IMR-90 (cell line): ENCODE measurements around the gene SUN1. TPM values are rescaled to one million over a fixed set of nuclear protein-coding genes. Genes with fewer than 3 reads are reported as not detected.
"Not testable (repeated sequence)": the region's sequence is repeated elsewhere in the genome, so short reads cannot be mapped to it uniquely, and the experiment has no call there.

Source experiments
- ATAC-seq: fragments of 200-7000 bp; cut with Tn5 transposase; 2 replicates; pipeline ENCODE4 v1.9.1; 2020; ENCODE audit warnings: low read depth, mild to moderate bottlenecking, moderate library complexity
- BruUV-seq: library from RNA; stranded (reverse); fragments of 400-500 nt; replicated peaks from 2 replicates; lab custom pipeline; 2021; lab: Mats Ljungman, UMichigan
- CTCF ChIA-PET: fragments of 300-600 bp; formaldehyde crosslinking; extraction: SDS; loops from one replicate; lab custom pipeline; 2021; ENCODE audit warnings: antibody characterized with exemption; lab: Yijun Ruan, JAX
- POLR2A ChIA-PET: fragments of 300-600 bp; sonication (Branson Sonifier 250); formaldehyde crosslinking; loops from one replicate; lab custom pipeline; 2022; ENCODE audit warnings: antibody characterized with exemption; ENCODE audit not compliant: unreplicated experiment; lab: Charles Lee
- DNase-seq: peaks from one replicate; pipeline ENCODE4 v3.0.0; 2013
- H2AFZ ChIP-seq: replicated peaks from 2 replicates; pipeline ENCODE3; 2013; ENCODE audit warnings: low read length, mild to moderate bottlenecking; ENCODE audit not compliant: poor library complexity
- H2AK5ac ChIP-seq: 2 replicates; pipeline ENCODE4 v1.6.1; 2013; ENCODE audit warnings: low read depth, low read length, inconsistent platforms
- H2AK9ac ChIP-seq: replicated peaks from 2 replicates; pipeline ENCODE3; 2013; ENCODE audit warnings: mild to moderate bottlenecking, low read depth, low read length, moderate library complexity; ENCODE audit not compliant: poor library complexity
- H2BK120ac ChIP-seq: 2 replicates; pipeline ENCODE4 v1.6.1; 2013; ENCODE audit warnings: low read depth, low read length, inconsistent platforms
- H2BK15ac ChIP-seq: 3 replicates; pipeline ENCODE4 v1.6.1; 2013; ENCODE audit warnings: low read depth, low read length, inconsistent platforms
- H2BK20ac ChIP-seq: 2 replicates; pipeline ENCODE4 v1.6.1; 2013; ENCODE audit warnings: low read depth, mild to moderate bottlenecking, inconsistent platforms, low read length, moderate library complexity
- H2BK5ac ChIP-seq: 2 replicates; pipeline ENCODE4 v1.6.1; 2013; ENCODE audit warnings: mild to moderate bottlenecking, low read depth, low read length, inconsistent platforms; ENCODE audit not compliant: poor library complexity, severe bottlenecking
- H3K14ac ChIP-seq: replicated peaks from 2 replicates; pipeline ENCODE4 v1.6.1; 2013; ENCODE audit warnings: low read depth, low read length, inconsistent platforms
- H3K18ac ChIP-seq: 2 replicates; pipeline ENCODE4 v1.6.1; 2013; ENCODE audit warnings: low read depth, low read length, control low read depth
- H3K23ac ChIP-seq: 2 replicates; pipeline ENCODE4 v1.6.1; 2013; ENCODE audit warnings: low read depth, low read length, inconsistent platforms
- H3K27ac ChIP-seq: 2 replicates; pipeline ENCODE4 v1.5.1; 2013; ENCODE audit warnings: mild to moderate bottlenecking, control low read depth, low read length; ENCODE audit not compliant: insufficient read depth
- H3K27me3 ChIP-seq: 2 replicates; pipeline ENCODE4 v1.6.1; 2013; ENCODE audit warnings: low read length; ENCODE audit not compliant: control insufficient read depth, insufficient read depth
- H3K36me3 ChIP-seq: 2 replicates; pipeline ENCODE4 v1.6.1; 2013; ENCODE audit warnings: low read length, mixed read lengths; ENCODE audit not compliant: control insufficient read depth, insufficient read depth
- H3K4ac ChIP-seq: 2 replicates; pipeline ENCODE4 v1.6.1; 2013; ENCODE audit warnings: low read depth, low read length, inconsistent platforms
- H3K4me1 ChIP-seq: 2 replicates; pipeline ENCODE4 v1.6.1; 2013; ENCODE audit warnings: low read length, mixed read lengths; ENCODE audit not compliant: control insufficient read depth, insufficient read depth
- H3K4me2 ChIP-seq: 2 replicates; pipeline ENCODE4 v1.6.1; 2013; ENCODE audit warnings: low read depth, mild to moderate bottlenecking, control low read depth, low read length, moderate library complexity
- H3K4me3 ChIP-seq: 2 replicates; pipeline ENCODE4 v1.5.1; 2013; ENCODE audit warnings: low read depth, mild to moderate bottlenecking, control low read depth, low read length, moderate library complexity; ENCODE audit not compliant: insufficient read depth
- H3K56ac ChIP-seq: 2 replicates; pipeline ENCODE4 v1.6.1; 2013; ENCODE audit warnings: low read length, inconsistent platforms; ENCODE audit not compliant: insufficient read depth; ENCODE audit errors: extremely low read depth
- H3K79me1 ChIP-seq, 2 experiments: 2 replicates each; pipeline ENCODE4 v1.6.1; 2013; ENCODE audit warnings: low read length in 2 of 2, inconsistent platforms in 1 of 2, low read depth in 1 of 2
- H3K9ac ChIP-seq: 2 replicates; pipeline ENCODE4 v1.6.1; 2013; ENCODE audit warnings: low read depth, low read length, control low read depth
- H3K9me1 ChIP-seq: 2 replicates; pipeline ENCODE4 v1.6.1; 2013; ENCODE audit warnings: low read length, inconsistent platforms; ENCODE audit not compliant: insufficient read depth
- H3K9me3 ChIP-seq: 2 replicates; pipeline ENCODE4 v1.6.1; 2013; ENCODE audit warnings: low read length; ENCODE audit not compliant: control insufficient read depth, insufficient read depth
- H4K20me1 ChIP-seq: 2 replicates; pipeline ENCODE4 v1.6.1; 2013; ENCODE audit warnings: low read length, inconsistent platforms; ENCODE audit not compliant: insufficient read depth
- H4K5ac ChIP-seq: 2 replicates; pipeline ENCODE4 v1.6.1; 2013; ENCODE audit warnings: mild to moderate bottlenecking, low read depth, low read length, control low read depth
- H4K8ac ChIP-seq, 2 experiments: 2 replicates each; pipeline ENCODE4 v1.6.1; 2013; ENCODE audit warnings: low read depth in 2 of 2, low read length in 2 of 2, control low read depth in 1 of 2, inconsistent platforms in 1 of 2
- H4K91ac ChIP-seq: 2 replicates; pipeline ENCODE4 v1.6.1; 2013; ENCODE audit warnings: low read depth, low read length, inconsistent platforms; ENCODE audit not compliant: insufficient read depth
- WGBS, 2 experiments: methylation state at CpG; one replicate each; pipeline versions ENCODE4 v1.1.5 to v1.1.7; 2013; ENCODE audit warnings: missing lambda C conversion rate in 2 of 2; ENCODE audit not compliant: insufficient read length in 1 of 2; ENCODE audit errors: extremely low coverage in 2 of 2; 5-methylcytosine and 5-hydroxymethylcytosine counted together
- dilution Hi-C: fragments of 300-500 bp; cut with HindIII; formaldehyde crosslinking; loops from one replicate; pipeline ENCODE4 v1.14.3; 2018; ENCODE audit warnings: low sequenced_read_pairs; ENCODE audit not compliant: unreplicated experiment
- in situ Hi-C: fragments of 300-500 bp; cut with MboI; formaldehyde crosslinking; loops from 3 replicates; pipeline ENCODE4 v1.14.3; 2019; ENCODE audit warnings: low sequenced_read_pairs, inconsistent platforms, mixed read lengths
- intact Hi-C: fragments of 100-400 bp; cut with micrococcal nuclease; formaldehyde crosslinking; loops from 2 replicates; pipeline ENCODE4 v1.10.0; 2022
- polyA plus RNA-seq, 3 experiments: library from polyadenylated mRNA; depleted of rRNA; stranded (reverse); fragments of >200 nt; gene quantifications; 2 replicates each; pipeline ENCODE4 v1.2.3, GENCODE V29; 2012; ENCODE audit warnings: low replicate concordance in 1 of 3
- total RNA-seq: library from RNA; depleted of rRNA; stranded (reverse); fragments of >200 nt; gene quantifications from 2 replicates; pipeline ENCODE4 v1.2.3, GENCODE V29; 2012

The SUN1 gene
- total and polyA plus RNA-seq, 2 of the 4 experiments (the other 2 are of a cell fraction) = 113 to 239 TPM

DNA sequence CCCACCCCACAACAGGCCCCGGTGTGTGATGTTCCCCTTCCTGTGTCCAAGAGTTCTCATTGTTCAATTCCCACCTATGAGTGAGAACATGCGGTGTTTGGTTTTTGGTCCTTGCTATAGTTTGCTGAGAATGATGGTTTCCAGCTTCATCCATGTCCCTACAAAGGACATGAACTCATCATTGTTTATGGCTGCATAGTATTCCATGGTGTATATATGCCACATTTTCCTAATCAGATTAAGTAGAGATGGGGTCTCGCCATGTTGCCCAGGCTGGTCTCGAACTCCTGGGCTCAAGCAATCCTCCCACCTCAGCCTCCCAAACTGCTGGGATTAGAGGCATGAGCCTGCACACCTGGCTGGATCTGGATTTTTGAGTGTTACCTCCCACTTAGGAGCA is 28.5 kb upstream of the SUN1 start:
- H3K4me2 ChIP-seq, H4K91ac ChIP-seq, H2AFZ ChIP-seq, H3K4me3 ChIP-seq, H4K8ac ChIP-seq, H3K27ac ChIP-seq, H2BK5ac ChIP-seq, H3K79me1 ChIP-seq, H3K4me1 ChIP-seq, H2AK9ac ChIP-seq, H3K9me1 ChIP-seq, ATAC-seq, dilution Hi-C loops, DNase-seq, intact Hi-C loops, H3K4ac ChIP-seq, H2AK5ac ChIP-seq, H3K23ac ChIP-seq, POLR2A ChIA-PET, CTCF ChIA-PET, H3K27me3 ChIP-seq, H3K36me3 ChIP-seq, H3K9ac ChIP-seq, H2BK15ac ChIP-seq, H2BK20ac ChIP-seq, H3K18ac ChIP-seq, H3K9me3 ChIP-seq, BruUV-seq, in situ Hi-C loops, H3K14ac ChIP-seq, H4K5ac ChIP-seq, H4K20me1 ChIP-seq, H3K56ac ChIP-seq, H2BK120ac ChIP-seq: not testable (repeated sequence)
- 100% methylated on average over 1 of the region's 4 CpGs; no CpG with 5 or more reads in 1 of the 2 experiments for WGBS, 2 experiments
